ENCODE results near the gene IREB2. TPM values are rescaled to one million over a fixed set of nuclear protein-coding genes. Genes with fewer than 3 reads are reported as not detected.

The IREB2 gene
- total RNA-seq, 2 experiments from 2014 or later = 27.1 to 77.6 TPM

DNA sequence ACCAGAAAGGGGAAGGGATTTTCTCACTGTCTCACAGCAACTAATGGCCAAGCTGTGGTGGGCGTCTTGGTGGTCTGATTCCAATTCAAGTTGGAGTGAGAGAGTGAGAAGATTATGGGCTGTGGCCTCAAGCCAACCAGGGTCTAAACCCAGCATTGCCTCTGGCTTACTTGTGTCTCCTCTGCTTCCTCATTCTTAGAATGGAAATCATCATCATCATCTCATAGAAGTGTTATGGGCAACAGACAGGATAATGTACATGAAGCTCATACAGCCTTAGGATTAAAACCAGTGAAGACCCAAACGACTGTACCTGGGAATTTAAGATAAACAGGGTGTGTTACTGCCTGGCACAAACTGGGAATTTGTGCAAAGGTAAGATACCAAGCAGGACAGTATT lies 29.1 kb upstream of the IREB2 start:
- Histone ChIP-seq H3K9me2 (ENCODE audit: insufficient read depth, low read length) (no peaks in the 10 kb centered on the region), H3K4me2 (ENCODE audit: low read length) (no peak overlapping the region), H3K4me1 (ENCODE audit: insufficient read depth, low read length, poor library complexity, severe bottlenecking) (no peaks in the 10 kb centered on the region), H3K27ac (ENCODE audit: low read depth, low read length, poor library complexity, severe bottlenecking) (no peak overlapping the region), H3K36me3 (ENCODE audit: insufficient read depth, low read length) (no peaks in the 10 kb centered on the region), H4K20me1 (ENCODE audit: insufficient read depth, low read length) (no peaks in the 10 kb centered on the region), H2AFZ (ENCODE audit: low read length) (no peak overlapping the region), H3K9me3 (ENCODE audit: low read length) (no peaks in the 10 kb centered on the region), H3K4me3 (ENCODE audit: low read depth, low read length, poor library complexity, severe bottlenecking) (no peak overlapping the region), H3K79me2 (ENCODE audit: insufficient read depth, low read depth, low read length) (no peaks in the 10 kb centered on the region)
- ChIA-PET CTCF (ENCODE audit: unreplicated experiment) (interaction anchor here (0.6 kb wide), 1 partner anchor 176 kb away, joined by 14 read pairs; no protein-coding TSS in a partner anchor), POLR2A (interaction anchor here (0.6 to 0.7 kb wide), 3 partner anchors 56 to 1789 kb away, joined by 4 to 5 read pairs (median 5); no protein-coding TSS in a partner anchor)
- BruUV-seq (replicated peaks) = no TSS peak
- no peak for TF ChIP-seq EZH2phosphoT487 (IDR thresholded peaks at IDR 0.05; ENCODE audit: borderline replicate concordance, low read depth, low read length)
- TF ChIP-seq, protein P1, sequence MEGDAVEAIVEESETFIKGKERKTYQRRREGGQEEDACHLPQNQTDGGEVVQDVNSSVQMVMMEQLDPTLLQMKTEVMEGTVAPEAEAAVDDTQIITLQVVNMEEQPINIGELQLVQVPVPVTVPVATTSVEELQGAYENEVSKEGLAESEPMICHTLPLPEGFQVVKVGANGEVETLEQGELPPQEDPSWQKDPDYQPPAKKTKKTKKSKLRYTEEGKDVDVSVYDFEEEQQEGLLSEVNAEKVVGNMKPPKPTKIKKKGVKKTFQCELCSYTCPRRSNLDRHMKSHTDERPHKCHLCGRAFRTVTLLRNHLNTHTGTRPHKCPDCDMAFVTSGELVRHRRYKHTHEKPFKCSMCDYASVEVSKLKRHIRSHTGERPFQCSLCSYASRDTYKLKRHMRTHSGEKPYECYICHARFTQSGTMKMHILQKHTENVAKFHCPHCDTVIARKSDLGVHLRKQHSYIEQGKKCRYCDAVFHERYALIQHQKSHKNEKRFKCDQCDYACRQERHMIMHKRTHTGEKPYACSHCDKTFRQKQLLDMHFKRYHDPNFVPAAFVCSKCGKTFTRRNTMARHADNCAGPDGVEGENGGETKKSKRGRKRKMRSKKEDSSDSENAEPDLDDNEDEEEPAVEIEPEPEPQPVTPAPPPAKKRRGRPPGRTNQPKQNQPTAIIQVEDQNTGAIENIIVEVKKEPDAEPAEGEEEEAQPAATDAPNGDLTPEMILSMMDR (conservative IDR thresholded peaks at IDR 0.05; ENCODE audit: low read length) = no peak
- intact Hi-C loops (cut with micrococcal nuclease; ENCODE audit: unreplicated experiment) = no loop called here
- no peak for DNase-seq (ENCODE audit: low spot score)

DNA sequence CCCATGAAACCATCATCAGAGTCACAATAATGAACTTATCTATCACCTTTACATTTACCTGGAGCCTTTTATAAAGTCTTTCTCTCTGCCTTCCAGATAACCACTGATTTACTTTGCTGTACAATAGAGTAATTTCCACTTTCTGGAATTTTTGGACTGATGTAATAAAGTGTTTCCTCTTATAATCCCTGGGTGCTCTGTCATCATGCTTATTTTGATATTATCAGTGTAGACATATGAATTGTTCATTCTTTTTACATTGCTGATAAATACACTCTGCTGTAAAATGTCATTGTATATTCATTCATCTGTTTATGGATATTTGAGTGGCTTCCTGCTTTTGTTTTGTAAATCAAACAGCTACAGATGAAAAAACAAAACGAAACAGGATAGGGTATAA lies 27.0 kb upstream of the IREB2 start:
- no peaks in the 10 kb centered on the region for H3K79me2 ChIP-seq (ENCODE audit: insufficient read depth, low read depth, low read length)
- H2AFZ ChIP-seq (ENCODE audit: low read length) = no peak overlapping the region
- TF ChIP-seq EZH2phosphoT487 (IDR thresholded peaks at IDR 0.05; ENCODE audit: borderline replicate concordance, low read depth, low read length) = no peak
- TF ChIP-seq, protein P1 (conservative IDR thresholded peaks at IDR 0.05; ENCODE audit: low read length) = no peak
- H3K4me3 ChIP-seq (ENCODE audit: low read depth, low read length, poor library complexity, severe bottlenecking) = no peak overlapping the region
- H3K9me2 ChIP-seq (ENCODE audit: insufficient read depth, low read length) = no peaks in the 10 kb centered on the region
- DNase-seq (ENCODE audit: low spot score) = no peak
- no peak overlapping the region for H3K27ac ChIP-seq (ENCODE audit: low read depth, low read length, poor library complexity, severe bottlenecking)
- H3K9me3 ChIP-seq (ENCODE audit: low read length) = no peaks in the 10 kb centered on the region
- no peaks in the 10 kb centered on the region for H3K36me3 ChIP-seq (ENCODE audit: insufficient read depth, low read length)
- CTCF ChIA-PET (ENCODE audit: unreplicated experiment) = no interaction called here
- BruUV-seq (replicated peaks) = no TSS peak
- intact Hi-C loops (cut with micrococcal nuclease; ENCODE audit: unreplicated experiment) = no loop called here
- POLR2A ChIA-PET = no interaction called here
- H3K4me2 ChIP-seq (ENCODE audit: low read length) = no peak overlapping the region
- no peaks in the 10 kb centered on the region for H4K20me1 ChIP-seq (ENCODE audit: insufficient read depth, low read length)
- no peaks in the 10 kb centered on the region for H3K4me1 ChIP-seq (ENCODE audit: insufficient read depth, low read length, poor library complexity, severe bottlenecking)

DNA sequence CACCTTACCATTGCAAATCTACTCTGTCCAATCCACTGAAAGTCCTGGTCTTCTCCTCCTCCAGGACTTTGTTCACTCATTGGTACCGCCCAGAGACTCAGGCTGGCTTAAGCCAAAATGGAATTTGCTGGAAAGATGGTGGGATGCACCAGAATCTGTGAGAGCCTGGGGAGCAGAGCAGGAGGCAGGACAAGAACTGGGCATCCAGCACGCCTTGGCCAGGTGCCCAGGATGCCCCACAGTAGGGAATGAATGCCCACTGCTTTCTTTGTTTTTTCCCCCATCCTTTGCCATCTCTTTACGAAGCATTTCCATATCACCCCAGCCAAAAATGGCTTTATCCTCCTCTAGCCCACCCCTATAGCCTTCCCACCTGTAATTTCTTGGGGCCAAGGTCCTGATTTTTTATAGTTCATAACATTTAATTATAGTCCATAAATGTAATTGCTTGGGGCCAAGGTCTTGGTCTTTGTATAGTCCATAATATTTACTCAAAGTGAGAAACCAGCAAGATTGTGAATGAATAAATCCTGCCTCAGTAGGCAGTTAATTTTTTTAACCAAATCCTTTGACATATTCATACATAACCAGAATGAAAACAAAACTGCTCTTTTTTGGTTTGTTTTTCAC lies 23.3 kb upstream of the IREB2 start:
- no peaks in the 10 kb centered on the region for H3K9me3 ChIP-seq (ENCODE audit: low read length)
- no peak for DNase-seq (ENCODE audit: low spot score)
- BruUV-seq (replicated peaks) = no TSS peak
- H3K79me2 ChIP-seq (ENCODE audit: insufficient read depth, low read depth, low read length) = no peaks in the 10 kb centered on the region
- TF ChIP-seq, protein P1 (conservative IDR thresholded peaks at IDR 0.05; ENCODE audit: low read length) = no peak
- no peak for TF ChIP-seq EZH2phosphoT487 (IDR thresholded peaks at IDR 0.05; ENCODE audit: borderline replicate concordance, low read depth, low read length)
- no peaks in the 10 kb centered on the region for H3K36me3 ChIP-seq (ENCODE audit: insufficient read depth, low read length)
- intact Hi-C loops (cut with micrococcal nuclease; ENCODE audit: unreplicated experiment) = loop anchor here (2.0 kb wide), 1 partner anchor 106 kb away; no protein-coding TSS in a partner anchor
- no peaks in the 10 kb centered on the region for H4K20me1 ChIP-seq (ENCODE audit: insufficient read depth, low read length)
- POLR2A ChIA-PET = no interaction called here
- H3K4me2 ChIP-seq (ENCODE audit: low read length) = no peak overlapping the region
- no peak overlapping the region for H2AFZ ChIP-seq (ENCODE audit: low read length)
- no peak overlapping the region for H3K4me3 ChIP-seq (ENCODE audit: low read depth, low read length, poor library complexity, severe bottlenecking)
- H3K9me2 ChIP-seq (ENCODE audit: insufficient read depth, low read length) = no peaks in the 10 kb centered on the region
- H3K4me1 ChIP-seq (ENCODE audit: insufficient read depth, low read length, poor library complexity, severe bottlenecking) = no peaks in the 10 kb centered on the region
- H3K27ac ChIP-seq (ENCODE audit: low read depth, low read length, poor library complexity, severe bottlenecking) = no peak overlapping the region
- CTCF ChIA-PET (ENCODE audit: unreplicated experiment) = no interaction called here

Measured in OCI-LY7 (cell line).